Mesendoderm (in vitro differentiated cells): ENCODE results near the gene NGB.
"Not testable (repeated sequence)": the region's sequence is repeated elsewhere in the genome, so short reads cannot be mapped to it uniquely, and the experiment has no call there.

Experiments used
- DNase-seq: peaks from one replicate; pipeline ENCODE4 v3.0.0; 2013
- H2AK5ac ChIP-seq: 2 replicates; pipeline ENCODE4 v1.6.1; 2013; ENCODE audit warnings: low read length, inconsistent platforms
- H2BK120ac ChIP-seq: 2 replicates; pipeline ENCODE4 v1.6.1; 2013; ENCODE audit warnings: low read depth, mild to moderate bottlenecking, low read length, moderate library complexity, mixed read lengths
- H2BK15ac ChIP-seq: replicated peaks from 2 replicates; pipeline ENCODE4 v1.6.1; 2013; ENCODE audit warnings: low read depth, mild to moderate bottlenecking, moderate library complexity
- H2BK5ac ChIP-seq: 2 replicates; pipeline ENCODE4 v1.6.1; 2013; ENCODE audit warnings: low read length, inconsistent platforms
- H3K18ac ChIP-seq: 2 replicates; pipeline ENCODE4 v1.6.1; 2013; ENCODE audit warnings: mild to moderate bottlenecking, low read length, mixed read lengths
- H3K23ac ChIP-seq: one replicate; pipeline ENCODE4 v1.6.1; 2013; ENCODE audit warnings: low read length
- H3K27ac ChIP-seq: 2 replicates; pipeline ENCODE4 v1.5.1; 2013; ENCODE audit warnings: low read depth, mild to moderate bottlenecking, inconsistent platforms, low read length, moderate library complexity
- H3K27me3 ChIP-seq: 2 replicates; pipeline ENCODE4 v1.6.1; 2013; ENCODE audit warnings: low read length, control low read depth, mild to moderate bottlenecking, inconsistent platforms; ENCODE audit not compliant: insufficient read depth, poor library complexity
- H3K36me3 ChIP-seq: 2 replicates; pipeline ENCODE4 v1.6.1; 2013; ENCODE audit warnings: low read length, inconsistent platforms; ENCODE audit not compliant: control insufficient read depth, insufficient read depth
- H3K4ac ChIP-seq: one replicate; pipeline ENCODE4 v1.6.1; 2013; ENCODE audit warnings: low read depth, mild to moderate bottlenecking, low read length, moderate library complexity
- H3K4me1 ChIP-seq: 2 replicates; pipeline ENCODE4 v1.6.1; 2013; ENCODE audit warnings: low read depth, low read length, inconsistent platforms; ENCODE audit not compliant: control insufficient read depth
- H3K4me2 ChIP-seq: 2 replicates; pipeline ENCODE4 v1.6.1; 2013; ENCODE audit warnings: low read length
- H3K4me3 ChIP-seq: 2 replicates; pipeline ENCODE4 v1.5.1; 2013; ENCODE audit warnings: mild to moderate bottlenecking, low read length
- H3K56ac ChIP-seq: one replicate; pipeline ENCODE4 v1.6.1; 2013; ENCODE audit warnings: low read length
- H3K79me1 ChIP-seq: 2 replicates; pipeline ENCODE4 v1.6.1; 2013; ENCODE audit warnings: low read length, inconsistent platforms
- H3K79me2 ChIP-seq: 2 replicates; pipeline ENCODE4 v1.6.1; 2013; ENCODE audit warnings: mild to moderate bottlenecking, low read length; ENCODE audit not compliant: control insufficient read depth, insufficient read depth
- H3K9ac ChIP-seq: 2 replicates; pipeline ENCODE4 v1.6.1; 2013; ENCODE audit warnings: low read length, inconsistent platforms
- H4K5ac ChIP-seq: one replicate; pipeline ENCODE4 v1.6.1; 2013; ENCODE audit warnings: low read length
- H4K8ac ChIP-seq: one replicate; pipeline ENCODE4 v1.6.1; 2013; ENCODE audit warnings: low read depth, mild to moderate bottlenecking, control low read depth, low read length, moderate library complexity
- WGBS: extraction: QIAGEN DNeasy Blood & Tissue Kit; methylation state at CpG from one replicate; pipeline ENCODE4 v1.1.7; 2013; ENCODE audit warnings: low lambda C conversion rate, missing lambda C conversion rate; ENCODE audit not compliant: insufficient coverage; ENCODE audit errors: extremely low coverage; 5-methylcytosine and 5-hydroxymethylcytosine counted together

The NGB gene

GRCh38 chr14:77290705-77291104, 19.7 kb upstream of the NGB start:
- H4K5ac ChIP-seq = no peak overlapping the region
- H2BK5ac ChIP-seq = no peak overlapping the region
- no peak overlapping the region for H3K56ac ChIP-seq
- no peaks in the 10 kb centered on the region for H3K79me2 ChIP-seq
- no peak overlapping the region for H3K23ac ChIP-seq
- no peaks in the 10 kb centered on the region for H3K27me3 ChIP-seq
- no peak overlapping the region for H3K9ac ChIP-seq
- H3K4me2 ChIP-seq = no peak overlapping the region
- no peak overlapping the region for H2BK120ac ChIP-seq
- no peak overlapping the region for H3K4me3 ChIP-seq
- H2AK5ac ChIP-seq = no peak overlapping the region
- H3K4ac ChIP-seq = no peak overlapping the region
- no peaks in the 10 kb centered on the region for H3K4me1 ChIP-seq
- WGBS = no CpG with 5 or more reads among the region's 4 CpGs
- H3K27ac ChIP-seq = no peak overlapping the region
- H3K36me3 ChIP-seq = peaks cover 2% of the 10 kb centered on the region
- H4K8ac ChIP-seq = no peak overlapping the region
- no peak overlapping the region for H2BK15ac ChIP-seq
- peak; percentile 67 for DNase-seq
- H3K79me1 ChIP-seq = no peaks in the 10 kb centered on the region
- no peak overlapping the region for H3K18ac ChIP-seq

- no peaks in the 10 kb centered on the region for H3K4me1 ChIP-seq
- H3K23ac ChIP-seq = no peak overlapping the region
- no peak overlapping the region for H3K4me3 ChIP-seq
- H3K27me3 ChIP-seq = no peaks in the 10 kb centered on the region
- no peak overlapping the region for H3K18ac ChIP-seq
- no peak overlapping the region for H4K5ac ChIP-seq
- H2AK5ac ChIP-seq = no peak overlapping the region
- DNase-seq = no peak
- WGBS = no CpG with 5 or more reads among the region's 5 CpGs
- H3K9ac ChIP-seq = no peak overlapping the region
- no peak overlapping the region for H3K27ac ChIP-seq
- no peak overlapping the region for H4K8ac ChIP-seq
- H3K4ac ChIP-seq = no peak overlapping the region
- no peak overlapping the region for H2BK120ac ChIP-seq
- H2BK5ac ChIP-seq = no peak overlapping the region
- H3K56ac ChIP-seq = no peak overlapping the region
- no peaks in the 10 kb centered on the region for H3K79me2 ChIP-seq
- H3K36me3 ChIP-seq = peaks cover 3% of the 10 kb centered on the region
- H3K4me2 ChIP-seq = no peak overlapping the region
- H3K79me1 ChIP-seq = no peaks in the 10 kb centered on the region
- H2BK15ac ChIP-seq = no peak overlapping the region
Observed at GRCh38 chr14:77286576-77286975, 15.6 kb upstream of the NGB start.

- H4K8ac ChIP-seq = no peak overlapping the region
- no peak overlapping the region for H3K18ac ChIP-seq
- WGBS = no CpG with 5 or more reads among the region's 5 CpGs
- H2BK120ac ChIP-seq = no peak overlapping the region
- no peak overlapping the region for H2AK5ac ChIP-seq
- no peak overlapping the region for H2BK5ac ChIP-seq
- H3K23ac ChIP-seq = no peak overlapping the region
- no peaks in the 10 kb centered on the region for H3K79me2 ChIP-seq
- H2BK15ac ChIP-seq = no peak overlapping the region
- DNase-seq = no peak
- no peak overlapping the region for H3K4me3 ChIP-seq
- no peak overlapping the region for H3K56ac ChIP-seq
- no peaks in the 10 kb centered on the region for H3K27me3 ChIP-seq
- H3K9ac ChIP-seq = no peak overlapping the region
- no peaks in the 10 kb centered on the region for H3K79me1 ChIP-seq
- peaks cover 3% of the 10 kb centered on the region for H3K36me3 ChIP-seq
- H3K4me1 ChIP-seq = no peaks in the 10 kb centered on the region
- no peak overlapping the region for H3K4ac ChIP-seq
- no peak overlapping the region for H4K5ac ChIP-seq
- no peak overlapping the region for H3K4me2 ChIP-seq
- H3K27ac ChIP-seq = no peak overlapping the region
Observed at GRCh38 chr14:77284466-77284865, 13.5 kb upstream of the NGB start.

- H3K27ac ChIP-seq = no peak overlapping the region
- H2BK15ac ChIP-seq = no peak overlapping the region
- H2BK120ac ChIP-seq = no peak overlapping the region
- no peak for DNase-seq
- no peak overlapping the region for H3K4me2 ChIP-seq
- no peak overlapping the region for H3K4ac ChIP-seq
- H3K23ac ChIP-seq = no peak overlapping the region
- no peaks in the 10 kb centered on the region for H3K79me2 ChIP-seq
- no peaks in the 10 kb centered on the region for H3K4me1 ChIP-seq
- H3K9ac ChIP-seq = no peak overlapping the region
- H3K79me1 ChIP-seq = no peaks in the 10 kb centered on the region
- H4K8ac ChIP-seq = no peak overlapping the region
- no peak overlapping the region for H2BK5ac ChIP-seq
- no peak overlapping the region for H3K4me3 ChIP-seq
- no peak overlapping the region for H3K18ac ChIP-seq
- no peak overlapping the region for H2AK5ac ChIP-seq
- H3K56ac ChIP-seq = no peak overlapping the region
- H3K27me3 ChIP-seq = no peaks in the 10 kb centered on the region
- no peak overlapping the region for H4K5ac ChIP-seq
- no CpG with 5 or more reads among the region's 4 CpGs for WGBS
- peaks cover 3% of the 10 kb centered on the region for H3K36me3 ChIP-seq
Observed at GRCh38 chr14:77284066-77284465, 13.1 kb upstream of the NGB start.

- no peak overlapping the region for H4K8ac ChIP-seq
- no peak overlapping the region for H2BK5ac ChIP-seq
- H3K4me1 ChIP-seq = no peaks in the 10 kb centered on the region
- H2BK15ac ChIP-seq = no peak overlapping the region
- H3K9ac ChIP-seq = no peak overlapping the region
- no peak overlapping the region for H3K4me2 ChIP-seq
- H3K79me1 ChIP-seq = no peaks in the 10 kb centered on the region
- no peak overlapping the region for H3K27ac ChIP-seq
- WGBS = no CpG with 5 or more reads among the region's 6 CpGs
- no peak overlapping the region for H3K4ac ChIP-seq
- H4K5ac ChIP-seq = no peak overlapping the region
- H3K56ac ChIP-seq = no peak overlapping the region
- peaks cover 3% of the 10 kb centered on the region for H3K36me3 ChIP-seq
- no peaks in the 10 kb centered on the region for H3K27me3 ChIP-seq
- DNase-seq = no peak
- H3K23ac ChIP-seq = no peak overlapping the region
- H3K4me3 ChIP-seq = no peak overlapping the region
- no peak overlapping the region for H2BK120ac ChIP-seq
- no peaks in the 10 kb centered on the region for H3K79me2 ChIP-seq
- no peak overlapping the region for H3K18ac ChIP-seq
- H2AK5ac ChIP-seq = no peak overlapping the region
Observed at GRCh38 chr14:77281852-77282410, 10.9 kb upstream of the NGB start.

GRCh38 chr14:77280921-77281320, 9.9 kb upstream of the NGB start:
- not testable (repeated sequence) for H3K4ac ChIP-seq, H3K18ac ChIP-seq, H3K79me2 ChIP-seq, H3K79me1 ChIP-seq, H3K27me3 ChIP-seq, H3K4me3 ChIP-seq, DNase-seq, H3K27ac ChIP-seq, H4K8ac ChIP-seq, H2BK120ac ChIP-seq, H3K9ac ChIP-seq, H3K56ac ChIP-seq, H2BK15ac ChIP-seq, H3K4me1 ChIP-seq, H3K23ac ChIP-seq, H2BK5ac ChIP-seq, H2AK5ac ChIP-seq, H4K5ac ChIP-seq, H3K36me3 ChIP-seq, H3K4me2 ChIP-seq
- no CpG with 5 or more reads among the region's 4 CpGs for WGBS
